Measurements from ENCODE around the gene PROKR2. TPM values are rescaled to one million over a fixed set of nuclear protein-coding genes. Genes with fewer than 3 reads are reported as not detected.

PROKR2 gene
- total RNA-seq, 1 donor from 2014 or later: not detected

GRCh38 chr20:5342021-5342420 is 25.3 kb upstream of the PROKR2 start:
- H3K4me3 ChIP-seq: no peak overlapping the region
- H3K4me1 ChIP-seq: no peaks in the 10 kb centered on the region
- DNase-seq: no peak
- H3K27ac ChIP-seq: no peak overlapping the region
- TF ChIP-seq, protein P1, sequence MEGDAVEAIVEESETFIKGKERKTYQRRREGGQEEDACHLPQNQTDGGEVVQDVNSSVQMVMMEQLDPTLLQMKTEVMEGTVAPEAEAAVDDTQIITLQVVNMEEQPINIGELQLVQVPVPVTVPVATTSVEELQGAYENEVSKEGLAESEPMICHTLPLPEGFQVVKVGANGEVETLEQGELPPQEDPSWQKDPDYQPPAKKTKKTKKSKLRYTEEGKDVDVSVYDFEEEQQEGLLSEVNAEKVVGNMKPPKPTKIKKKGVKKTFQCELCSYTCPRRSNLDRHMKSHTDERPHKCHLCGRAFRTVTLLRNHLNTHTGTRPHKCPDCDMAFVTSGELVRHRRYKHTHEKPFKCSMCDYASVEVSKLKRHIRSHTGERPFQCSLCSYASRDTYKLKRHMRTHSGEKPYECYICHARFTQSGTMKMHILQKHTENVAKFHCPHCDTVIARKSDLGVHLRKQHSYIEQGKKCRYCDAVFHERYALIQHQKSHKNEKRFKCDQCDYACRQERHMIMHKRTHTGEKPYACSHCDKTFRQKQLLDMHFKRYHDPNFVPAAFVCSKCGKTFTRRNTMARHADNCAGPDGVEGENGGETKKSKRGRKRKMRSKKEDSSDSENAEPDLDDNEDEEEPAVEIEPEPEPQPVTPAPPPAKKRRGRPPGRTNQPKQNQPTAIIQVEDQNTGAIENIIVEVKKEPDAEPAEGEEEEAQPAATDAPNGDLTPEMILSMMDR (IDR thresholded peaks at IDR 0.05): no peak
- intact Hi-C loops (cut with DNase I): no loop called here
- peaks cover 3% of the 10 kb centered on the region for H3K9me3 ChIP-seq
- ATAC-seq: no peak
- H3K27me3 ChIP-seq (ENCODE audit: low read depth): no peaks in the 10 kb centered on the region
- no peaks in the 10 kb centered on the region for H3K36me3 ChIP-seq

DNA sequence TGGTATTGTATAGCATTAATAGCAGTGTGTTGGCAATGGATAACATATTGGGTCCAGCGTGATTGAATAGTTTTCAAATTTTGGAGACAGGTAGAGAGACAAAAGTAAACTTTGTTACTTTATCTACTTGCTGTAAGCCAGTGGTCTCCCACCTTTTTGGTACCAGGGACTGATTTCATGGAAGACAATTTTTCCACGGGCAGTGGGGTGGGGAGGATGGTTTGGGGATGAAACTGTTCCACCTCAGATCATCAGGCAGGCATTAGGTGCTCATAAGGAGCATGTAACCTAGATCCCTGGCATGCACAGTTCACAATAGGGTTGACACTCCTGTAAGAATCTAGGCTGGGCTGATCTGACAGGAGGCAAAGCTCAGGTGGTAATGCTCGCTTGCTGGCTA is 14.6 kb upstream of the PROKR2 start:
- Histone ChIP-seq H3K27ac (no peak overlapping the region), H3K4me1 (no peaks in the 10 kb centered on the region), H3K27me3 (ENCODE audit: low read depth) (peaks cover 1% of the 10 kb centered on the region), H3K4me3 (no peak overlapping the region), H3K9me3 (no peaks in the 10 kb centered on the region), H3K36me3 (no peaks in the 10 kb centered on the region)
- ATAC-seq (no peak), DNase-seq (no peak)
- TF ChIP-seq, protein P1 (IDR thresholded peaks at IDR 0.05): no peak
- intact Hi-C loops (cut with DNase I): no loop called here

DNA sequence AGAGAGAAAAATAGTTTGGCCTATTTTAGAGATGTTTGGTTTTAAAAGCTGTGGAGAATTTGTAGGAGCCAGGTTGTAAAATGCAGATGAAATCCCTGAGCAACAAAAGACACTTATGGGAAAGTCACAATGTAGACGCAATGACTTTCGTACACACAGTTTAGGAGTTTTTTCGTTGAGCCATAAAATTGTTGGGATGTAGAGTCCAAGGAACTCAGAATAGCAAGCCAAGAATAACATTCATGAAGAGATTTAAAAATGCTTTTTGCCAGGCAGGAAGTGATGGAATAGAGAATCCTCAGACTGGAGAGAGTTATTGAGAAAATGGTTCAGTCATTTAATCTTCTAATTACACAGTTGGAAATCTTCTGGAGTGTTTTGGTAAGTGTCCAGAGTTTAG is 11.5 kb upstream of the PROKR2 start:
- Histone ChIP-seq H3K4me3 (no peak overlapping the region), H3K4me1 (no peaks in the 10 kb centered on the region), H3K36me3 (no peaks in the 10 kb centered on the region), H3K27me3 (ENCODE audit: low read depth) (no peaks in the 10 kb centered on the region), H3K27ac (no peak overlapping the region), H3K9me3 (no peaks in the 10 kb centered on the region)
- intact Hi-C loops (cut with DNase I): no loop called here
- DNase-seq (no peak), ATAC-seq (no peak)
- TF ChIP-seq, protein P1 (IDR thresholded peaks at IDR 0.05): no peak

DNA sequence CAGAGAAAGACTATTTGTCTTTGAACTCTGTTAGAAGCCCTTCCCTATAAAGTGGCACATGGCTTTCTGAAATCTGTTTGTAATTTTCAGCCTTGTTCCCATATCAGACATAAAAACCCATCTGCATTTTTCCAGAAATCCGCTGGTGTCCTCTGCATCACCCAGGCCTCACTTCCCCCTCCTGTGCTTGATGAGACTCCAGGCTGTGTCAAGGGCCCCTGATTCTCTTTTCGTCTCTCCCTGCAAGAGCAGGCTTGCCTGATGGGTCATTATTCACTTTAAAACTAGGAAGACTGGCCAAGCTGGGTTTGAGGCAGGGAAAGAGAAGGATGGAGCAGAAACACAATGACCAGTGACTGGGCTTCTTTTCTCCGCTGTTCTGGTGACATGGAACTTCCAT is 10.6 kb upstream of the PROKR2 start:
- H3K4me1 ChIP-seq: no peaks in the 10 kb centered on the region
- no peaks in the 10 kb centered on the region for H3K27me3 ChIP-seq (ENCODE audit: low read depth)
- TF ChIP-seq, protein P1 (IDR thresholded peaks at IDR 0.05): no peak
- no peaks in the 10 kb centered on the region for H3K36me3 ChIP-seq
- intact Hi-C loops (cut with DNase I): no loop called here
- no peaks in the 10 kb centered on the region for H3K9me3 ChIP-seq
- ATAC-seq (no peak), DNase-seq (no peak)
- no peak overlapping the region for H3K27ac ChIP-seq
- H3K4me3 ChIP-seq: no peak overlapping the region

- Histone ChIP-seq H3K9me3 (no peaks in the 10 kb centered on the region), H3K4me1 (no peaks in the 10 kb centered on the region), H3K4me3 (no peak overlapping the region), H3K36me3 (no peaks in the 10 kb centered on the region), H3K27me3 (ENCODE audit: low read depth) (peaks cover 48% of the 10 kb centered on the region), H3K27ac (no peak overlapping the region)
- TF ChIP-seq, protein P1 (IDR thresholded peaks at IDR 0.05): no peak
- ATAC-seq (no peak), DNase-seq (no peak)
- intact Hi-C loops (cut with DNase I): no loop called here
Measured at GRCh38 chr20:5315807-5316187, 957 bp downstream of the PROKR2 start.

DNA sequence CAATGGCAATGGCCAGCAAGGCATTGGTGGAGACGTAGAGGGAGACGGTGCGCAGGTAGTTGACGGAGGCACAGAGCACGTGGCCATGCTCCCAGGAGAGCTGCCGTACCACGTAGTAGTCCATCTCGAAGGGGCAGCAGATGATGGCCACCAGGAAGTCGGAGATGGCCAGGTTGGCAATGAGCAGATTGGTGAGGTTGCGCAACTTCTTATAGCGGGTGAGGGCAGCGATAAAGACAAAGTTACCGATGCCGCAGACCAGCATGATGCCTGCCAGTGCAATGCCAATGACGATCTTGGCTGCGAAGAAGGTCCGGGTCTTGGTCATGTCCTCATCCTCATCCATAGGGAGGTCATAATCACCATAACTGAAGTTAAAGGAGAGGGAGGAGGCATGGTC is 2.8 kb downstream of the PROKR2 start:
- intact Hi-C loops (cut with DNase I): no loop called here
- H3K27ac ChIP-seq: no peak overlapping the region
- ATAC-seq (no peak), DNase-seq (no peak)
- H3K27me3 ChIP-seq (ENCODE audit: low read depth): peaks cover 46% of the 10 kb centered on the region
- no peaks in the 10 kb centered on the region for H3K36me3 ChIP-seq
- H3K4me3 ChIP-seq: no peak overlapping the region
- TF ChIP-seq, protein P1 (IDR thresholded peaks at IDR 0.05): no peak
- H3K9me3 ChIP-seq: no peaks in the 10 kb centered on the region
- no peaks in the 10 kb centered on the region for H3K4me1 ChIP-seq
